Vagina (tissue), 2 donors: ENCODE measurements around the gene HEATR5B.

ENCODE experiments used
- POLR2A ChIP-seq, 2 donors: fragments of 450-650 bp; IDR thresholded peaks; one replicate each; pipeline ENCODE4 v1.6.1; 2017; ENCODE audit warnings: antibody characterized with exemption in 2 of 2, mild to moderate bottlenecking in 2 of 2, moderate library complexity in 2 of 2
- POLR2AphosphoS5 ChIP-seq, 2 donors: sonication (generic); formaldehyde crosslinking; IDR thresholded peaks; one replicate each; pipeline ENCODE4 v1.9.0; 2017; ENCODE audit warnings: antibody characterized with exemption in 2 of 2, mild to moderate bottlenecking in 2 of 2, low read depth in 1 of 2; ENCODE audit not compliant: insufficient read depth in 1 of 2
- TF ChIP-seq, protein P1 (sequence below), 3 experiments: fragments of 450-650 bp in 2 of 3; fragments of 200-600 bp in 1 of 3; sonication (generic) in 1 of 3; IDR thresholded peaks; one replicate each; pipeline ENCODE4 v1.5.1; 2017 to 2019; ENCODE audit warnings: antibody characterized with exemption in 3 of 3, mild to moderate bottlenecking in 2 of 3, moderate library complexity in 2 of 3

GRCh38 chr2:36981911-36982310 lies 102.3 kb downstream of the HEATR5B start:
- TF ChIP-seq POLR2A (IDR thresholded peaks at IDR 0.05) (no peak), POLR2AphosphoS5 (IDR thresholded peaks at IDR 0.05; ENCODE audit: insufficient read depth in 1 of 2, low read depth in 1 of 2) (no peak)
- TF ChIP-seq, protein P1, sequence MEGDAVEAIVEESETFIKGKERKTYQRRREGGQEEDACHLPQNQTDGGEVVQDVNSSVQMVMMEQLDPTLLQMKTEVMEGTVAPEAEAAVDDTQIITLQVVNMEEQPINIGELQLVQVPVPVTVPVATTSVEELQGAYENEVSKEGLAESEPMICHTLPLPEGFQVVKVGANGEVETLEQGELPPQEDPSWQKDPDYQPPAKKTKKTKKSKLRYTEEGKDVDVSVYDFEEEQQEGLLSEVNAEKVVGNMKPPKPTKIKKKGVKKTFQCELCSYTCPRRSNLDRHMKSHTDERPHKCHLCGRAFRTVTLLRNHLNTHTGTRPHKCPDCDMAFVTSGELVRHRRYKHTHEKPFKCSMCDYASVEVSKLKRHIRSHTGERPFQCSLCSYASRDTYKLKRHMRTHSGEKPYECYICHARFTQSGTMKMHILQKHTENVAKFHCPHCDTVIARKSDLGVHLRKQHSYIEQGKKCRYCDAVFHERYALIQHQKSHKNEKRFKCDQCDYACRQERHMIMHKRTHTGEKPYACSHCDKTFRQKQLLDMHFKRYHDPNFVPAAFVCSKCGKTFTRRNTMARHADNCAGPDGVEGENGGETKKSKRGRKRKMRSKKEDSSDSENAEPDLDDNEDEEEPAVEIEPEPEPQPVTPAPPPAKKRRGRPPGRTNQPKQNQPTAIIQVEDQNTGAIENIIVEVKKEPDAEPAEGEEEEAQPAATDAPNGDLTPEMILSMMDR (IDR thresholded peaks at IDR 0.05): no peak
